GM06990 (cell line): ENCODE data around the gene AGMO.
"Not testable (repeated sequence)": the region's sequence is repeated elsewhere in the genome, so short reads cannot be mapped to it uniquely, and the experiment has no call there.

Experiments used
- DNase-seq: peaks from one replicate; pipeline ENCODE4 v3.0.0-alpha.2; 2011; ENCODE audit not compliant: insufficient read length; ENCODE audit errors: extremely low read depth
- H3K27me3 ChIP-seq: replicated peaks from 2 replicates; pipeline ENCODE4 v1.6.0; 2011; ENCODE audit warnings: low read length; ENCODE audit not compliant: control insufficient read depth, insufficient read depth
- H3K36me3 ChIP-seq: 2 replicates; pipeline ENCODE4 v1.5.1; 2011; ENCODE audit warnings: low read length; ENCODE audit not compliant: control insufficient read depth, insufficient read depth
- H3K4me3 ChIP-seq: replicated peaks from 2 replicates; pipeline ENCODE4 v1.5.1; 2011; ENCODE audit warnings: low read depth, mild to moderate bottlenecking, control low read depth, low read length
- TF ChIP-seq, protein P1 (sequence below): IDR thresholded peaks from 2 replicates; pipeline ENCODE4 v1.5.1; 2011; ENCODE audit warnings: low read length, control low read depth, mild to moderate bottlenecking, inconsistent platforms; ENCODE audit not compliant: insufficient read depth, poor library complexity, severe bottlenecking

The AGMO gene

DNA sequence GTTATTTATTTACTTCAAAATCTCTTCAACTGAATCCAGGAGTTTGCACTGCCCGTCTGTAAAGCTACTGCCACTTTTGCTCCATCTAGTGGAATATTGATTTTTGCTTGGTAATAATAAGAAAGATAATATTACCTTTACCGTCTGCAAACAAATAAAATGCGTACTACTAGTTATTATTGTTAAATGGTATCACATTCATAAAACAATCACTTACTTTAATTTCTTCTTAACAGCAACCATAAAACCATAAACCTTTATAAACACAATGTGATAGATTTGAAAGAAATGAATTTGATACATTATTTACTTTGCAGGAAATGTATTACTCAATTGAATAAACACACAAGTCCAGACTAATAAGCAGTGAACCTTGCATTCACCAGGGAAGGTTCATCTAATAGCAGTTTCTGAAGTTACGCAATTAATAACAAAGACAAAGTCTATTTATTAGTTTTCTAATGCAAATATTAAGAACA lies 6.4 kb downstream of the AGMO start:
- TF ChIP-seq, protein P1, sequence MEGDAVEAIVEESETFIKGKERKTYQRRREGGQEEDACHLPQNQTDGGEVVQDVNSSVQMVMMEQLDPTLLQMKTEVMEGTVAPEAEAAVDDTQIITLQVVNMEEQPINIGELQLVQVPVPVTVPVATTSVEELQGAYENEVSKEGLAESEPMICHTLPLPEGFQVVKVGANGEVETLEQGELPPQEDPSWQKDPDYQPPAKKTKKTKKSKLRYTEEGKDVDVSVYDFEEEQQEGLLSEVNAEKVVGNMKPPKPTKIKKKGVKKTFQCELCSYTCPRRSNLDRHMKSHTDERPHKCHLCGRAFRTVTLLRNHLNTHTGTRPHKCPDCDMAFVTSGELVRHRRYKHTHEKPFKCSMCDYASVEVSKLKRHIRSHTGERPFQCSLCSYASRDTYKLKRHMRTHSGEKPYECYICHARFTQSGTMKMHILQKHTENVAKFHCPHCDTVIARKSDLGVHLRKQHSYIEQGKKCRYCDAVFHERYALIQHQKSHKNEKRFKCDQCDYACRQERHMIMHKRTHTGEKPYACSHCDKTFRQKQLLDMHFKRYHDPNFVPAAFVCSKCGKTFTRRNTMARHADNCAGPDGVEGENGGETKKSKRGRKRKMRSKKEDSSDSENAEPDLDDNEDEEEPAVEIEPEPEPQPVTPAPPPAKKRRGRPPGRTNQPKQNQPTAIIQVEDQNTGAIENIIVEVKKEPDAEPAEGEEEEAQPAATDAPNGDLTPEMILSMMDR, result no peak
- Histone ChIP-seq H3K27me3 (no peaks in the 10 kb centered on the region), H3K36me3 (no peaks in the 10 kb centered on the region), H3K4me3 (no peak overlapping the region)
- DNase-seq, result no peak

DNA sequence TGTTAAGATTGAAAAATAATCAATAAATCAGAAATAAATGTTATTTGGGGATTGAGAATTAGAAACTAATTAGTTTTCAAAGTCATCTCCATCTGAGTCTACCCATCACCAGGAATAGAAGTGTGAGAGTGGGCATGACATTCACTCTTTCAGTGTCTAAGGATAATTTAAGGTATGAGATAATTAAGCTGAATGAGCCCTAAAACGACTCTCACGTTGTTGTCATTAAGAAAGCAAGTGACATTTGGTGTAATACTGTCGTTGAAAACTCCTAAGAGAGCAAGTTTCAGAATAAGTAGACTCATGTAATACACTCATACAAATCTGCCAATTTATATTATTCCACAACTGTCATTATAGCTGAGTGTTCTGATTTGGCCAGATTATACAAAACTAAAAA lies 7.1 kb downstream of the AGMO start:
- Histone ChIP-seq H3K27me3 (no peaks in the 10 kb centered on the region), H3K4me3 (no peak overlapping the region), H3K36me3 (no peaks in the 10 kb centered on the region)
- DNase-seq, result no peak
- TF ChIP-seq, protein P1, result no peak

DNA sequence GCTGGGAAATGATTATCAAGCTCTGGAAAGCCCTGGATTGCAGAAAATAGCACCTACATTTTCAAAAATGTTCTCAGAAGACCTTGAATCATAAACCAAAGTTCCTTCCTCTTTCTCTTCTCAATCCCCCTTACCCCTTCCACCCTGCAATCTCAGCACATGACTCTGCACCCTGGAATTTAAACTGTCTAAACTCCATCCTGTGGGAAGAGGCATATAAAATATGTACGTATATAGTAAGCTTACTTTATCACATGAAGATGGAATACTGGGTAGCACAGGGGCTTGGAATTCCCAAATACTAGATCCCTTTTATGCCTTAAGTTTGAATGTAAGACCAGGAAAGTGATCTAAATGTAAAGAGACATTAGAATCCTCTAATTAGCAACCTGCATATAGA lies 7.7 kb downstream of the AGMO start:
- H3K27me3 ChIP-seq, result no peaks in the 10 kb centered on the region
- TF ChIP-seq, protein P1, result no peak
- no peaks in the 10 kb centered on the region for H3K36me3 ChIP-seq
- no peak for DNase-seq
- no peak overlapping the region for H3K4me3 ChIP-seq

DNA sequence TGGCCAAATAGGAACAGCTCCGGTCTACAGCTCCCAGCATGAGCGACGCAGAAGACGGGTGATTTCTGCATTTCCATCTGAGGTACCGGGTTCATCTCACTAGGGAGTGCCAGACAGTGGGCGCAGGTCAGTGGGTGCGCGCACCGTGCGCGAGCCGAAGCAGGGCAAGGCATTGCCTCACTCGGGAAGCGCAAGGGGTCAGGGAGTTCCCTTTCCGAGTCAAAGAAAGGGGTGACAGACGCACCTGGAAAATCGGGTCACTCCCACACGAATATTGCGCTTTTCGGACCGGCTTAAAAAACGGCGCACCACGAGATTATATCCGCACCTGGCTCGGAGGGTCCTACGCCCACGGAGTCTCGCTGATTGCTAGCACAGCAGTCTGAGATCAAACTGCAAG lies 14.5 kb downstream of the AGMO start:
- H3K36me3 ChIP-seq, H3K27me3 ChIP-seq, H3K4me3 ChIP-seq, DNase-seq: not testable (repeated sequence)

DNA sequence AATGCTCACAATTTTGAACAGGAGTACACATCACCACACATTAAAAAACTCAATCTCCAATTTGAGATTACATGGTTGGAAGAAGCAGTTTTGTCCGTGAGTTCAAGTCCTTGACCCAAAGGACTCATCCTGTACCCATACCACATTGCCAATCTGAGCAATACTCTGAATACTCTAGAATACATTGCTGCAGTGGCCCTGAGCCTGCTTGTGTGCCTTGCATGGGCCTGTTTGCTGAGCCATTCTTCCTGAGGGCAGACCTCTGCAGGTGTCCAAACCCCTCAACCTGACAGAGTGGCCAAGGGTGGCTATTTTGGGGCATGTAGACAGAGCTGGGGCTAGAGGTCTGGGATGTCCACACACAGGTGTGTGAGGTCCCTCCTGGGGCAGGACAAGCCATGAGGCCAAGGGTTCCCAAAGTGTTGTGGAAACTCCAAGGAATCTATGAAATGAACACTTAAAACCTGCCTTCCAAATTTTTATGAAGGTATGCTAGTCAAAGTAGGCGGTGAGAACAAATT lies 15.5 kb downstream of the AGMO start:
- H3K27me3 ChIP-seq, result no peaks in the 10 kb centered on the region
- DNase-seq, result no peak
- no peak overlapping the region for H3K4me3 ChIP-seq
- no peaks in the 10 kb centered on the region for H3K36me3 ChIP-seq
- TF ChIP-seq, protein P1, result no peak

DNA sequence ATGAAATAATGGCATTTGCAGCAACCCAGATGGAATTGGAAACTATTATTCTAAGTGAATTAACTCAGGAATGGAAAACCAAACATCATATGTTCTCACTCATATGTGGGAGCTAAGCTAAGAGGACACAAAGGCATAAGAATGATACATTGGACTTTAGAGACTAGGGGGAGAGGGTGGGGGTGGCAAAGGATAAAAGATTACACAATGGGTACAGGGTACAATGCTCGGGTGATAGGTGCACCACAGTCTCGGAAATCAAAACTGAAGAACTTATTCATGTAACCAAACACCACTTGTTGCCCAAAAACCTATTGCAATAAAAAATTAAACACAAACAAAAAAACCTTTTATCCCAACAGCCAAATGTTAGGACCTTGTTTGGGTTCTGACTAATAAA lies 17.8 kb downstream of the AGMO start:
- H3K36me3 ChIP-seq, result no peaks in the 10 kb centered on the region
- TF ChIP-seq, protein P1, result no peak
- H3K4me3 ChIP-seq, result no peak overlapping the region
- no peak for DNase-seq
- H3K27me3 ChIP-seq, result no peaks in the 10 kb centered on the region
